Natural killer cell (primary cell): ENCODE results near the gene BASP1. TPM values are rescaled to one million over a fixed set of nuclear protein-coding genes. Genes with fewer than 3 reads are reported as not detected.
"Not testable (repeated sequence)": the region's sequence is repeated elsewhere in the genome, so short reads cannot be mapped to it uniquely, and the experiment has no call there.

ENCODE experiments used
- ATAC-seq, 3 donors: fragments of 150-1000 bp in 2 of 3; fragments of 200-7000 bp in 1 of 3; cut with Tn5 transposase; 1 replicate in 1 of 3; 2 replicates in 2 of 3; pipeline ENCODE4 v1.10.0; 2021; ENCODE audit warnings: mild to moderate bottlenecking in 2 of 3, moderate library complexity in 2 of 3
- DNase-seq, 2 donors: peaks; one replicate each; pipeline versions ENCODE4 v3.0.0 to v3.0.0-alpha.2; 2013 to 2021; ENCODE audit warnings: mixed read lengths in 1 of 2
- H3K27ac ChIP-seq: one replicate; pipeline ENCODE4 v1.5.1; 2013; ENCODE audit warnings: mild to moderate bottlenecking, low read length
- H3K27me3 ChIP-seq: one replicate; pipeline ENCODE4 v1.6.1; 2013; ENCODE audit warnings: low read length; ENCODE audit not compliant: control insufficient read depth, insufficient read depth
- H3K36me3 ChIP-seq: one replicate; pipeline ENCODE4 v1.6.1; 2013; ENCODE audit warnings: low read length; ENCODE audit not compliant: control insufficient read depth, insufficient read depth
- H3K4me1 ChIP-seq: one replicate; pipeline ENCODE4 v1.6.1; 2013; ENCODE audit warnings: low read length; ENCODE audit not compliant: control insufficient read depth, insufficient read depth
- H3K4me3 ChIP-seq: one replicate; pipeline ENCODE4 v1.5.1; 2013; ENCODE audit warnings: low read length
- H3K9me3 ChIP-seq: one replicate; pipeline ENCODE4 v1.6.1; 2013; ENCODE audit warnings: low read length; ENCODE audit not compliant: control insufficient read depth, insufficient read depth
- H3K27ac Mint-ChIP-seq, 2 donors: one replicate each; pipeline ENCODE4 v1.8.0; 2022; ENCODE audit warnings: mild to moderate bottlenecking in 2 of 2, mixed read lengths in 2 of 2, moderate library complexity in 1 of 2
- H3K27me3 Mint-ChIP-seq, 2 donors: one replicate each; pipeline ENCODE4 v1.8.0; 2022; ENCODE audit warnings: low read depth in 2 of 2, mixed read lengths in 2 of 2
- H3K36me3 Mint-ChIP-seq: one replicate; pipeline ENCODE4 v1.8.0; 2022; ENCODE audit warnings: mixed read lengths
- H3K4me1 Mint-ChIP-seq, 2 donors: one replicate each; pipeline ENCODE4 v1.8.0; 2022; ENCODE audit warnings: mixed read lengths in 2 of 2
- H3K4me3 Mint-ChIP-seq: one replicate; pipeline ENCODE4 v1.8.0; 2022; ENCODE audit warnings: mild to moderate bottlenecking, moderate library complexity, mixed read lengths
- H3K9me3 Mint-ChIP-seq, 2 donors: one replicate each; pipeline ENCODE4 v1.8.0; 2022; ENCODE audit warnings: mixed read lengths in 2 of 2
- whole genome bisulfite sequencing: methylation state at CpG from one replicate; pipeline ENCODE4 v1.1.7; 2013; ENCODE audit warnings: missing lambda C conversion rate; ENCODE audit not compliant: insufficient coverage; 5-methylcytosine and 5-hydroxymethylcytosine counted together
- intact Hi-C: fragments of 100-400 bp; cut with micrococcal nuclease; formaldehyde crosslinking; loops from one replicate; pipeline ENCODE4 v1.14.2; 2022
- total RNA-seq, 4 donors: library from RNA; stranded (reverse); fragments of 120-200 nt in 1 of 4; gene quantifications; one replicate each; pipeline versions ENCODE4 v1.2.3 to v1.2.4, GENCODE V29; 2013 to 2022
- TF ChIP-seq, protein P1 (sequence below): fragments of 200-600 bp; IDR thresholded peaks from one replicate; pipeline ENCODE4 v1.8.0; 2022; ENCODE audit warnings: antibody characterized with exemption

BASP1 gene
- total RNA-seq, 3 donors from 2014 or later (not counting 1 experiment from before 2014, with no cell fraction given), result 1.3 to 10.7 (median 2.5) TPM

DNA sequence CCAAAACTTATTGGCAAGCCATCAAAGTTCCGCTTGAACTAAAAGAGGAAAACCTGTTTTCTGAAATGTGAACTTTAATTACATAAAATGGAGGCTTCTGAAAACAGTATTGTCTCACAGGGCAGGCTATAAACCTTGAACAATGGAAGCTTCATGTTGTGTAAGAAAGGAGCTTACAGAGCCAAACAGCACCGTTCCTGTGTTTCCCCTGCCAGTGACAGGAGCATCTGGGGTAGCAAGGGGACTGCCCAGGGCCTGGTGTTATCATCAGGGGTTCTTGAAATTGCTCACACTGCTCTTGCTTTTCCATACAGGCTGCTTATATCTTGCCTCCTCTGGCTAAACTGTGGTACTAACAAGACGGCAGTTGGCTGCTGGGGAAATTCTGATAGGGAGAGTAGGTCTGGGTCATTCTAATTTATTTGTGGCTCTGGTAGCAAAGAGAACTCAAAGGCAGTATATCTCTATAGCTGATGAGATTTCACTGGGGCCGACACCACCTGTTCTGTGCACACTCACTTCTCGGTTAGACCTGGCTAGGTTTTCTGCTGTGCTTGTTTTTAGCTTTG, 40.4 kb downstream of the BASP1 start:
- no peaks in the 10 kb centered on the region for H3K27me3 ChIP-seq
- no peaks in the 10 kb centered on the region for H3K27me3 Mint-ChIP-seq
- TF ChIP-seq, protein P1, sequence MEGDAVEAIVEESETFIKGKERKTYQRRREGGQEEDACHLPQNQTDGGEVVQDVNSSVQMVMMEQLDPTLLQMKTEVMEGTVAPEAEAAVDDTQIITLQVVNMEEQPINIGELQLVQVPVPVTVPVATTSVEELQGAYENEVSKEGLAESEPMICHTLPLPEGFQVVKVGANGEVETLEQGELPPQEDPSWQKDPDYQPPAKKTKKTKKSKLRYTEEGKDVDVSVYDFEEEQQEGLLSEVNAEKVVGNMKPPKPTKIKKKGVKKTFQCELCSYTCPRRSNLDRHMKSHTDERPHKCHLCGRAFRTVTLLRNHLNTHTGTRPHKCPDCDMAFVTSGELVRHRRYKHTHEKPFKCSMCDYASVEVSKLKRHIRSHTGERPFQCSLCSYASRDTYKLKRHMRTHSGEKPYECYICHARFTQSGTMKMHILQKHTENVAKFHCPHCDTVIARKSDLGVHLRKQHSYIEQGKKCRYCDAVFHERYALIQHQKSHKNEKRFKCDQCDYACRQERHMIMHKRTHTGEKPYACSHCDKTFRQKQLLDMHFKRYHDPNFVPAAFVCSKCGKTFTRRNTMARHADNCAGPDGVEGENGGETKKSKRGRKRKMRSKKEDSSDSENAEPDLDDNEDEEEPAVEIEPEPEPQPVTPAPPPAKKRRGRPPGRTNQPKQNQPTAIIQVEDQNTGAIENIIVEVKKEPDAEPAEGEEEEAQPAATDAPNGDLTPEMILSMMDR, result no peak
- no peaks in the 10 kb centered on the region for H3K4me1 Mint-ChIP-seq
- no peaks in the 10 kb centered on the region for H3K36me3 ChIP-seq
- no peak overlapping the region for H3K27ac ChIP-seq
- intact Hi-C loops, result no loop called here
- ATAC-seq, result peak in 1 of 3 donors; percentile 40
- H3K36me3 Mint-ChIP-seq, result no peaks in the 10 kb centered on the region
- H3K4me3 Mint-ChIP-seq, result no peak overlapping the region
- WGBS, result 70% methylated on average over 5 of the region's 5 CpGs
- no peak overlapping the region for H3K27ac Mint-ChIP-seq
- no peak overlapping the region for H3K4me3 ChIP-seq
- DNase-seq, result no peak
- no peaks in the 10 kb centered on the region for H3K9me3 ChIP-seq
- peaks cover 10 to 15% of the 10 kb centered on the region in 2 donors for H3K9me3 Mint-ChIP-seq
- no peaks in the 10 kb centered on the region for H3K4me1 ChIP-seq

DNA sequence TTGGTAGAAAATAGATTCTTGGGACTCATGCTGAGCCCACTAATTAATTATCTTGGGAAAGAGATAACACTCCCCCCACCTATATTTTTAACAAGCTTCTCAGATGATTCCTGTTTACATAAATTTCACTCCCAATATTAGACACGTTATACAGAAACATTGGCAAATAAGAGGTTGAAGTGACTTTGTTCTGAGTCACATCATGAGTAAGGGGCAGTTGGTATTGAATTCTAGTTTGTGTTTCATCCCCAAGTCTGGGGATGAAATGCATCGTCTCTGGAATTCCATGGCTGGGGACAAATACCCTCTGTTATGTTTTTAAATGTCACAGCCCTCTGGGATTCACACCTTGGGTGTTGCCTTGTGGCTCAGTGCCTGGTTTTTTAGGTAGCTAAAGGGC, 41.0 kb downstream of the BASP1 start:
- Histone ChIP-seq H3K4me3 (no peak overlapping the region), H3K9me3 (no peaks in the 10 kb centered on the region), H3K4me1 (no peaks in the 10 kb centered on the region), H3K27me3 (no peaks in the 10 kb centered on the region), H3K27ac (no peak overlapping the region), H3K36me3 (no peaks in the 10 kb centered on the region)
- DNase-seq, result no peak
- no peaks in the 10 kb centered on the region for H3K4me1 Mint-ChIP-seq
- no peak overlapping the region for H3K27ac Mint-ChIP-seq
- TF ChIP-seq, protein P1, result no peak
- H3K27me3 Mint-ChIP-seq, result no peaks in the 10 kb centered on the region
- WGBS, result 100% methylated on average over 1 of the region's 2 CpGs
- no peaks in the 10 kb centered on the region for H3K36me3 Mint-ChIP-seq
- H3K9me3 Mint-ChIP-seq, result peaks cover 10 to 14% of the 10 kb centered on the region in 2 donors
- no peak overlapping the region for H3K4me3 Mint-ChIP-seq
- intact Hi-C loops, result no loop called here
- ATAC-seq, result no peak

DNA sequence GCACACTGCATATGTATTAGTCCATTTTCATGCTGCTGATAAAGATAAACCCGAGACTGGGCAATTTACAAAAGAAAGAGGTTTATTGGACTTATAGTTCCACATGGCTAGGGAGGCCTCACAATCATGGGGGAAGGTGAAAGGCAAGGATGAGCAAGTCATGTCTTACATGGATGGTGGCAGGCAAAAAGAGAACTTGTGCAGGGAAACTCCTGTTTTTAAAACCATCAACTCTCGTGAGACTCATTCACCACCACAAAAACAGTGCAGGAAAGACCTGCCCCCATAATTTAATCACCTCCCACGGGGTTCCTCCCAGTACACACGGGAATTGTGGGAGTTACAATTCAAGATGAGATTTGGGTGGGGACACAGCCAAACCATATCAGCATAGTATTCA, 41.6 kb downstream of the BASP1 start:
- intact Hi-C loops, result not testable (repeated sequence)

DNA sequence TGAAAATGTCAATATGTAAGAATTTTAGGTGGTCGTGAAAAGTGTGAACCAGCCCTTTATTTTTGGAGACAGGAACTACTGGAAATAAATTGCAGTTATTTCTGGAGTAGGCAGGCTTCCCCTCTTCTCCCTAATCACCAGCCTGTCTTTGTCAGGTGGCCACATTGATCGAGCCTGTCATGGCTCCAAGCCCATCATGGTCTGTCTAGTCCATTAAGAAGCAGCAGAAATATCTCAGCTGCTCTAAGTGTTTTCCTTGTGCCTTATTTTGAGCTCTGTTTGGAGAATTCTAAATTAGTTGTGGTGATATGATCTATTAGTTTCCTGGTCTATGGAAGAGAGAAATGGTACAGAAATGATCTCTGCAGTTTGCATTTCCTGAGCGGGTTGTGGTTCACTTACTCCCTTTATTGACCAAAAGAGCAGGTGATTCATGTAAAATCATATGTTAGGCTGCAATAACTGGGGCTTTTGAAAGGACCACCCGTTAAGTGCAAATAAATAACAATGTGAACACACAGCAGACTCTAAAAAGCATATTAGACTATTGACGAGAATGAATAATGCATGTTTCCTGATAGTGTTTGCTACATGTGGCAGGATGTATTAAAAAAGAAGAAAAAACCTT, 42.3 kb downstream of the BASP1 start:
- Histone ChIP-seq H3K27ac (no peak overlapping the region), H3K9me3 (no peaks in the 10 kb centered on the region), H3K27me3 (no peaks in the 10 kb centered on the region), H3K36me3 (no peaks in the 10 kb centered on the region), H3K4me1 (no peaks in the 10 kb centered on the region), H3K4me3 (no peak overlapping the region)
- Mint-ChIP-seq H3K9me3 (peaks cover 5 to 12% of the 10 kb centered on the region in 2 donors), H3K4me1 (no peaks in the 10 kb centered on the region), H3K4me3 (no peak overlapping the region), H3K27ac (no peak overlapping the region), H3K27me3 (no peaks in the 10 kb centered on the region), H3K36me3 (no peaks in the 10 kb centered on the region)
- TF ChIP-seq, protein P1, result no peak
- intact Hi-C loops, result no loop called here
- 79% methylated on average over 4 of the region's 5 CpGs for WGBS
- ATAC-seq, result no peak
- DNase-seq, result no peak

More for the DNA sequence above, 41.6 kb downstream of the BASP1 start:
- not testable (repeated sequence) for H3K4me3 ChIP-seq, H3K27me3 Mint-ChIP-seq, H3K4me1 ChIP-seq, DNase-seq, ATAC-seq, H3K27ac ChIP-seq, H3K4me3 Mint-ChIP-seq, H3K27ac Mint-ChIP-seq, H3K27me3 ChIP-seq, H3K36me3 Mint-ChIP-seq, H3K4me1 Mint-ChIP-seq, H3K9me3 ChIP-seq, H3K36me3 ChIP-seq
- 76% methylated on average over 2 of the region's 4 CpGs for WGBS
- peaks cover 10 to 12% of the 10 kb centered on the region in 2 donors for H3K9me3 Mint-ChIP-seq
